ENCODE data around the gene ZNF750.

Gene ZNF750

GRCh38 chr17:82812058-82812457 lies 27.8 kb downstream of the ZNF750 start:
- DNase-seq (ENCODE audit: low read depth in 3 of 3) = no peak

GRCh38 chr17:82810644-82811430 lies 29.0 kb downstream of the ZNF750 start:
- no peak for DNase-seq (ENCODE audit: low read depth in 3 of 3)

- DNase-seq (ENCODE audit: low read depth in 3 of 3) = no peak
Observed at GRCh38 chr17:82808921-82809905, 30.6 kb downstream of the ZNF750 start.

GRCh38 chr17:82808006-82808405 lies 31.8 kb downstream of the ZNF750 start:
- no peak for DNase-seq (ENCODE audit: low read depth in 3 of 3)

- no peak for DNase-seq (ENCODE audit: low read depth in 3 of 3)
Observed at GRCh38 chr17:82807562-82807961, 32.3 kb downstream of the ZNF750 start.

GRCh38 chr17:82807101-82807500 lies 32.7 kb downstream of the ZNF750 start:
- no peak for DNase-seq (ENCODE audit: low read depth in 3 of 3)

GRCh38 chr17:82806645-82807044 lies 33.2 kb downstream of the ZNF750 start:
- no peak for DNase-seq (ENCODE audit: low read depth in 3 of 3)

GRCh38 chr17:82805823-82806222 lies 34.0 kb downstream of the ZNF750 start:
- DNase-seq (ENCODE audit: low read depth in 3 of 3) = no peak

- DNase-seq (ENCODE audit: low read depth in 3 of 3) = no peak
Observed at GRCh38 chr17:82805254-82805653, 34.6 kb downstream of the ZNF750 start.

GRCh38 chr17:82804442-82805191 lies 35.2 kb downstream of the ZNF750 start:
- no peak for DNase-seq (ENCODE audit: low read depth in 3 of 3)

- DNase-seq (ENCODE audit: low read depth in 3 of 3) = no peak
Observed at GRCh38 chr17:82803606-82804005, 36.2 kb downstream of the ZNF750 start.

GRCh38 chr17:82803185-82803584 lies 36.6 kb downstream of the ZNF750 start:
- DNase-seq (ENCODE audit: low read depth in 3 of 3) = no peak

- no peak for DNase-seq (ENCODE audit: low read depth in 3 of 3)
Observed at GRCh38 chr17:82802075-82802780, 37.6 kb downstream of the ZNF750 start.

GRCh38 chr17:82801377-82801970 lies 38.3 kb downstream of the ZNF750 start:
- DNase-seq (ENCODE audit: low read depth in 3 of 3) = no peak

- DNase-seq (ENCODE audit: low read depth in 3 of 3) = no peak
Observed at GRCh38 chr17:82800885-82801284, 38.9 kb downstream of the ZNF750 start.

GRCh38 chr17:82799591-82799990 lies 40.2 kb downstream of the ZNF750 start:
- no peak for DNase-seq (ENCODE audit: low read depth in 3 of 3)

- no peak for DNase-seq (ENCODE audit: low read depth in 3 of 3)
Observed at GRCh38 chr17:82798752-82799151, 41.1 kb downstream of the ZNF750 start.

- no peak for DNase-seq (ENCODE audit: low read depth in 3 of 3)
Observed at GRCh38 chr17:82797061-82797460, 42.8 kb downstream of the ZNF750 start.

GRCh38 chr17:82795615-82796014 lies 44.2 kb downstream of the ZNF750 start:
- DNase-seq (ENCODE audit: low read depth in 3 of 3) = no peak

- DNase-seq (ENCODE audit: low read depth in 3 of 3) = no peak
Observed at GRCh38 chr17:82794781-82795482, 44.9 kb downstream of the ZNF750 start.

Data from stimulated activated CD4-positive, alpha-beta T cell treated with anti-CD3 and anti-CD28 coated beads, TNF-alpha, amount 100 ng/mL, for 48 hours (primary cell).